GM18526 (cell line): ENCODE measurements around the gene ST7L.

Experiments
- POLR2A ChIP-seq: IDR thresholded peaks from 3 replicates; pipeline ENCODE4 v1.6.1; 2011; ENCODE audit not compliant: insufficient read length; ENCODE audit errors: extremely low read depth

ST7L gene

GRCh38 chr1:112502826-112503225, 116.1 kb downstream of the ST7L start:
- TF ChIP-seq POLR2A: no peak

- TF ChIP-seq POLR2A: no peak
These were observed 116.9 kb downstream of the ST7L start for GRCh38 chr1:112501810-112502641.

GRCh38 chr1:112496290-112496689, 122.7 kb downstream of the ST7L start:
- no peak for TF ChIP-seq POLR2A

GRCh38 chr1:112493351-112493750, 125.6 kb downstream of the ST7L start:
- TF ChIP-seq POLR2A: no peak

GRCh38 chr1:112492076-112492475, 126.9 kb downstream of the ST7L start:
- TF ChIP-seq POLR2A: no peak

- no peak for TF ChIP-seq POLR2A
These were observed 130.8 kb downstream of the ST7L start for GRCh38 chr1:112488141-112488540.

- no peak for TF ChIP-seq POLR2A
These were observed 140.6 kb downstream of the ST7L start for GRCh38 chr1:112478314-112478713.

- TF ChIP-seq POLR2A: no peak
These were observed 141.4 kb downstream of the ST7L start for GRCh38 chr1:112477550-112477949.
